Stimulated activated CD4-positive, alpha-beta T cell treated with anti-CD3 and anti-CD28 coated beads, TNF-alpha, amount 100 ng/mL, for 1 hour (primary cell): ENCODE results near the gene SFXN3.
"Not testable (repeated sequence)": the region's sequence is repeated elsewhere in the genome, so short reads cannot be mapped to it uniquely, and the experiment has no call there.

Source experiments
- DNase-seq, 3 donors: peaks; one replicate each; pipeline ENCODE4 v3.0.0-alpha.2; 2020; ENCODE audit warnings: low read depth in 3 of 3, low spot score in 1 of 3

Gene SFXN3

DNA sequence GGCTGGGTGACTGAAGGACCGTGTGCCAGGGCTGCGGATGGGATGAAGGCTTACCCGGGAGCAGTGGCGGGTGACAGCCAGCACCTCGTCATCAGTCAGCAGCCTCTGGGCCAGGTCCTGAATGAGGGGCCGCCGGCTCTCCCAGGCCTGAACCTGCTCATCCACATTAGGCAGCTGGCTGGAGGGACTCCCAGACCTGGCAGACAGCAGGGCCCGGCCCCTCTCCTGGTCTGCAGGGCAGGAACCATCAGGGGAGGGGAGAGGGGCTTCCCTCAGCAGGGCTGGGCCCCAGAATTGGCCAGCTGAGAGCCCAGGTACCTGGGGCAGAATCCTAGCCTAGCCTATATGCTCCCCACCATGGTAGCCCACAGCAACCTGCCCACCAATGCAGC, 15.5 kb upstream of the SFXN3 start:
- no peak for DNase-seq

DNA sequence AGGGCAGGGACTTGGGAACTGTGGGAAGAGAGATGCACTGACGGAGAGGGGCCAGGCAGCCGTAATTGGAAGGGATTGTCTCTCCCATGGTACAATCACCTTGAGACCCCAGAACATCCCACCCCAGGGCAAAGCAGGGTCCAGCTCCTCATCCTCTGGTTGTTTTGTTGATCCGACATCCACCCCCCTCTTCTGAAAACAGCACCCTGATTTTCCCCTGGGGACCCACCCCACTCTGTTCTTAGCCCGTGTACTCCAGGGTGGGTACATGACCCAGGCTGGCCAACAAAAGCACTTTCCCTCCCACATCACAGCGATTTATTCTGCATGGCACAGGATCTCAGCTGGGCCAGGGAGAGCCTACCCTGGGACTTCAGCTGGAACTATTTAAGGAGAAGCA, 14.2 kb upstream of the SFXN3 start:
- DNase-seq: no peak

GRCh38 chr10:101018118-101018599, 12.9 kb upstream of the SFXN3 start:
- DNase-seq: no peak

- peak in 1 of 3 donors; percentile 62 for DNase-seq
These were observed 12.2 kb upstream of the SFXN3 start for GRCh38 chr10:101018600-101019439.

DNA sequence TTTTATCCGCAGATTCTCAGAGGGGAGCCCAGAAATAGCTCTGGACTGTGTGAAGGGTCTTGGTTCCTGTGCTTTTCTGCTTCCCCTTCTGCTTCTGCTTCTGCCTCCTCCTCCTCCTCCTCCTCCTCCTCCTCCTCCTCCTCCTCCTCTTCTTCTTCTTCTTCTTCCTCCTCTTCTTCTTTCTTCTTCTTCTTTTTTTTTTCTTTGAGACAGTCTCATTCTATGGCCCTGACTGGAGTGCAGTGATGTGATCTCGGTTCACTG, 11.7 kb upstream of the SFXN3 start:
- DNase-seq: no peak

DNA sequence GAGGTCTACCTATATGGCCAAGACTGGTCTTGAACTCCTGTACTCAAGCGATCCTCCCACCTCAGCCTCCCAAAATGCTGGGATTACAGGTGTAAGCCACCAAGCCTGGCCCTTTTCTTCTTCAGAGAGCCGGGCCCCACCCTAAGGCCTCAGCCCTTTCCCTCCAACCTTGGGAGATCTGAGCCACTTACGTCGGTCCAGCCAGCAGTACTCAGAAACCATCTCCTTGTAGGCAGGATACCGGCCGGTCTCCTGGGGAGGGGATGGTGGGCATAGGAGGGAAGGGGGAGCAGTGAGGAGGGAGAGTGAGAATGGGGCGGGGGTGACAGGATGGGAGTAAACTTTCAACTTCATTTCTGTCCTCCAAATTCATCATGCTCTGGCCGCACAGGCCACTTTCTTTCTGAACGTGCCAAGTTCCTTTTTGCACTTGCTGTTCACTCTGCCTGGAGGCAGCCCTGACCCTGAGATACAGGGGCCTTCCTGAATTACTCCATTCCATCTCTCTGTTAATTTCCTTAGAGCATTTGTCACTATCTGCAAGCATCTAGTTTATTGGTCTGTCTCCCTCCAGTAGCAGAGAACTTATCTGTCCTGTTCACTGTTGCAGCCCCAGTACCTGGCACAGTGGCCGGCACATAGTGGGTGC, 10.5 kb upstream of the SFXN3 start:
- no peak for DNase-seq

- DNase-seq: no peak
These were observed 9.8 kb upstream of the SFXN3 start for GRCh38 chr10:101021239-101021638.

- no peak for DNase-seq
These were observed 9.3 kb upstream of the SFXN3 start for GRCh38 chr10:101021692-101022251.

DNA sequence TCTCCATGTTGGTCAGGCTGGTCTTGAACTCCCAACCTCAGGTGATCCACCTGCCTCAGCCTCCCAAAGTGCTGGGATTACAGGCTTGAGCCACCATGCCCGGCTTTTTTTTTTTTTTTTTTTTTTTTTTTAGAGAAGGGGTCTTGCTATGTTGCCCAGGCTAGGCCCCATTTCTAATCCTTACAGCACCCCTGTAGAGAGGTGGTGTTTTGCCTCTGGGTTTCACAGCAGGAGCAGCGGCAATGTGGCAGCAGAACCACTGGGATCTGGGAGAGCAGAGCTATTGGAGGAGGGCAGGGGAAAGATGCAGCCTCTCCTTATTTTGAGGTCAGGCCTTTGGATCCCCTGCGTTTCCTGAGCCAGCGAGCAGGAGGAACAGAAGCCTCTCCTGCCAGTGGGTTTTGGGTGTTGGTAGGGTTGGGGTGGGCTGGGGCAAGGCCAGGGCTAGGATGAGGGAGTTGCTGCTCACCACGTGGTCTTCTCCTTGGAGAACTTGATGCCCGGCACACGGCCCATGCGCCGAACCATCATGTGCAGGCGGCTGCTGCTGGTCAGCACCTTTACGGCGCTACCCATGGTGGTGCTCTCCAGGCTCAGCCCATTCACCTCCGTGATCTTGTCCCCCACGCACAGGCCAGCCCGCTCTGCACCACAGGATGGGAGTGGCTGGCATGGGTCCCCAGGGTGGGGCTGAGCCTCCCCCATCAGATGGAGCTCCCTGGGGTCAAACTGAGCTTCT, 7.9 kb upstream of the SFXN3 start:
- DNase-seq: no peak

GRCh38 chr10:101027106-101027720, 3.8 kb upstream of the SFXN3 start:
- no peak for DNase-seq

DNA sequence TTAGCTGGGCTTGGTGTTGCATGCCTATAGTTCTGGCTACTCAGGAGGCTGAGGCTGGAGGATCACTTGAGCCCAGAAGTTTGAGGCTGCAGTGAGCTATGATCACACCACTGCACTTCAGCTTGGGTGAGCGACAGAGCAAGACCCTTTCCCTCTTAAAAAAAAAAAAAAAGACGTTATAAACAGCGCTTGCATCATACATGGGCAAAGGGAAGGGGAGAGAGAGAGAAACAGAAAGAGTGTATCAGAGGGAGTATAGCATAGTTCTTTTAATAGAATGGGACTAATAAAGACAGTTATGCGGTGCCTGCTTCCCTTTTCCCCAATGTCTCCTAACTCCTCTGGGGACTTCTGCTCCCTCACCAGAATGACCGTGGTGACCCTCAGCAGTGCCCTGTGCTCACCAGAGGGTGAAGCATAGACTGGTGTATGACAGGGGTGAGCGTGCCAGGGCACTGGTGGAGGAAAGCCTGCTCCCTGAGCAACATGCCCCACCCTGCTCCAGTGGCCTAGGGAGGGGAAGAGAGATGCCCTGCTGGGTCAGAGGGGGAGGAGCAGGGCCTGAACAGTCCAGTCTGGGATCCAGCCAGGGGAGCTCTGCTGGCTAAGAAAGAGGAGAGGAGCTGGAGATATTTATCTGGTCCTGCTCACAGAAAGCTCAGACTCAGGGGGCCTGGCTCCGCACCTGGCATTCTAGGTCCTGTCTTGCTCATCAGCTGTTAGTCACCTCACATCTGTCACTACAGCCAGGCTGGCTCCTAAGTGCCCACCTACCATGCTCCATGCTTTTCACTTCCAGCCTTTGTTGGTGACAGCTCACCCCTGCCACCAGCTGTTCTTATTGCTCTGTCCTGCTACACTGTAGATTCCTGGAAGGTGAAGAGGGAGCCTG, 2.3 kb upstream of the SFXN3 start:
- DNase-seq: no peak

GRCh38 chr10:101029520-101030295, 1.3 kb upstream of the SFXN3 start:
- no peak for DNase-seq

DNA sequence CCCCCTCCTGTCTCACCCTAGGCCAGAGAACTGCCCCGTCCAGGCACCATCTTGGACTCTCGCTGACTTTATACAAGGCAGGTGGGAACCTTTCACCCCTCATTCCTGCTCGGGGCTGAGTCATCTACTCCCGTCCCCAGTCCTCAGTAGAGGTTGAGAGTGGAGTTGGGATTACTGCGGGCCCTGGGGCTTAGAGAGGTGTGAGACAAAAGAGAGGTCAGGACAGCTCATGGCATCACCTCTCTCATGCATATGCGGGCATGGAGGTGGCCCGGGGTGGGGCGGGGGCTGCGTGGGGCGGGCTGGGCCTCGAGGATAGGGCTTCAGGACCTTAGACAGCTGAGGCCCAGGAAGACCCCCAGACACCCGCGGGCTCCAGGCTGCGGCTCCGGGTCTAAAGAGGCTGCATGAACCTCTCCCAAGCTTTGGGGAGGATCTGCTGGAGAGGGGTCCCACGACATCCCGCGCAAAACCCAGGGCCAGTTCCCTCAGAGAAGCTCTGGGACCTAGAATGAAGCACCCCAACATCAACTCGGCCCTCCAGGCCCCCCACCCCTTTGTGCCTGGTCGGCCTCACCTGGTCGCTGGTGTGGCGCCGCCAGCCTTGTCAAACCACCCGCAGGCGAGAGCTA, 422 bp upstream of the SFXN3 start:
- no peak for DNase-seq

DNA sequence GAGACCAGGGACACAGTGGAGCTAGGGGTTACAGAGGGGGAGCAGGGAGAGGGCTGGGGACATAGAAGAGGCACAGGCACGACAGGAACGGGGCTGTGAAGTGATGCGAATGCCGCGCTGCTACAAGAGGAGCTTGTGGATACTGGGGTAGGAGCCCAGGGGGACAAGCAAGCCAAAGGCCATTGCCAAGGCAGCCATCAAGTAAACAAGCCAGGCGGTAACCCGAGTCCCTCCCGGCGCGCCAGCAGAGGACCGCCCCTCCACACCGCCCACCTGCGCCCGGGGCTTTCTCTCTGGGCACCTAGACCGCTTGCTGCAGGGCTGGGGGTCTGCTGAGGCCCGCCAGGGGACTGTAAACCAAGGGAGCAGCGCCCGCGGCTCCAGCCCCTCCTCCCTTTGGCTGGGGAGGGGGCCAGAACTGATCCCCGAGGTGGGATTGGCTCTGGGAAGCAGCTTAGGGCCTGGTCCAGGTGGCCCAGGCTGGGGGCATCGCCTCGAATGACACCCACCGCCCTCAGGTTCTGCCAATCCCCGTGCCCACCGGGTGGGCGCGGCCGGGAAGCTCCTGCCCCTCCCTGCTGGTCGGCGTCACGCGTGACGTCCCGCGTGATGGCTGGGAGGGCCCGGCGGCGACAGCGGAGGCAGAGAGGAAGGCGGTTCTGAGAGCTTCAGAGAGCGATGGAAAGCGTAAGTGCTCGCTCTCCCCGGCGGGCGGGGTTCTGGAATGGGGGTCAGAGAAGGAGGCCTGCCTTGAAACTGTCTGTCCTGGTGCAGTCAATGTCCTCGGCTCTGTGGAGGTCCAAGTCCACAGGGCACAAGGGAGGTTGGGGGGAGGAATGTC, 982 bp downstream of the SFXN3 start:
- DNase-seq: peak; percentile 37 to 53 (median 53)

GRCh38 chr10:101032637-101033224, 1.7 kb downstream of the SFXN3 start:
- peak in 2 of 3 donors; percentile 34 to 45 for DNase-seq

DNA sequence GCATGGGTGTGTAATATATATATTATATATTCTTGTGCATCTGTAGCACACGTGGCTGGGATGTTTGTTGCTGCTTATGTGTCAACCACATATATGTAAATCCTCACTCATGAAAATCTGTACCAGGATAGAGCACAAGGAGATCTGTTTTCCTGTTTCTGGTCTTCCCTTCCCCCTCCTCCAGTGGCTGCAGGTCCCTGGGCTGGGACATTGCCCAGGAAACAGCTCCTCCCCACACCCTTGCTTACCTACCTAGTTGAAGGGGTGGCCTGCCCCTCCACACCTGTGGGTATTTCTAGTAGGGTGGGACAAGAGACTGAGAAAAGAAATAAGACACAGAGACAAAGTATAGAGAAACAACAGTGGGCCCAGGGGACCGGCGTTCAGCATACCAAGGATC, 2.2 kb downstream of the SFXN3 start:
- DNase-seq: no peak

DNA sequence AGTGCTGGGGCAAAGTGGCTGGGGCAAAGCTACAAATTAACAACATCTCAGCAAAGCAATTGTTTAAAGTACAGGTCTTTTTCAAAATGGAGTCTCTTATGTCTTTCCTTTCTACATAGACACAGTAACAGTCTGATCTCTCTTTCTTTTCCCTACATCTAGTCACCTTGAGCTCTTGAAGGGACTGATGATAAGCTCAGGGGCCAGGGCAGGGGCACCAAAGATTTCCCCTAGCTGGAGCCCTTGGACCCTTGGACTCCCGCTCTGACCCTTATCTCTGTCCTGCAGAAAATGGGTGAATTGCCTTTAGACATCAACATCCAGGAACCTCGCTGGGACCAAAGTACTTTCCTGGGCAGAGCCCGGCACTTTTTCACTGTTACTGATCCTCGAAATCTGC, 3.4 kb downstream of the SFXN3 start:
- not testable (repeated sequence) for DNase-seq

- DNase-seq: no peak
These were observed 4.3 kb downstream of the SFXN3 start for GRCh38 chr10:101035314-101035713.
